ENCODE measurements around the gene B3GLCT.
A peak's percentile ranks its signal among the peaks of the same experiment; 100 is the strongest.
"Not testable (repeated sequence)": the region's sequence is repeated elsewhere in the genome, so short reads cannot be mapped to it uniquely, and the experiment has no call there.

B3GLCT gene

DNA sequence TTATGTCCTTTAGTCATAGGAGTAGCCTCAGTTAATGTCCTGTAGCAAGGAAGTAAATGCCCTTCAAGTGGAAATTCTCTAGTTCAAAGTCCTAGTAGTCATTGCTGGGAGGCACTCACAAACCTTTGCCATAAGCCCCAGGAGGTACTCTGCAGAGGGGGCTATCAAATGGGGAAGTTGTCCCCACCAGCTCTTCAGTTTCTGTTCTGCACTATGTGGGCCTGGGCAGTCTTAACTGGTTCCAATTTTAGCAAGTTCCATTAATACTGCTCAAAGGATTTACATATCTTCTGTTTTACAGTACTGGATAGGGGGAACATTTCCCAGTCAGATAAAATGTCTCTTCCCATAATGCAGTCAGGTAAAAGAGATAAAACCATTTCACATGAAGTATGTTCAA, 101.3 kb downstream of the B3GLCT start:
- no peak for DNase-seq

- no peak for DNase-seq
These were observed 110.6 kb downstream of the B3GLCT start for GRCh38 chr13:31310356-31310755.

DNA sequence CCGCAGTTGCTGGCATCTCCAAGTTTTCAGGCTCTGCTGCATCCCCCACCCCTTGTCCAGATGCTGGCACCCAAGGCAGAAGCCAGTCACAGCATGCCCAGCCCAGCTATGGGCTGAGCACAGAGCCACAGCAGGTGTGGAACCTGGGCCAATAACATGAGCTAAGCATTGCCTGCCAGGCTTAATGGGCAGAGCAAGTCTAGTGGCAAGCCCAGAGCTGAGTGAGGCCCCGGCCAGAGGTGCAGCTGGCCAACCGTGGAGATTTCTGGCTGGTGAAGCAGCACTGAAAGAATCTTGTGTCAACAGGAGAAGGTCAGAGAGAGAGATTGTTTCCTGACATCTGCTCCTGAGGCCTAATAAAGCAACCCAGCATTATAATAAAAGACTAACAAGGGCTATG, 111.0 kb downstream of the B3GLCT start:
- peak; percentile 70 for DNase-seq

DNA sequence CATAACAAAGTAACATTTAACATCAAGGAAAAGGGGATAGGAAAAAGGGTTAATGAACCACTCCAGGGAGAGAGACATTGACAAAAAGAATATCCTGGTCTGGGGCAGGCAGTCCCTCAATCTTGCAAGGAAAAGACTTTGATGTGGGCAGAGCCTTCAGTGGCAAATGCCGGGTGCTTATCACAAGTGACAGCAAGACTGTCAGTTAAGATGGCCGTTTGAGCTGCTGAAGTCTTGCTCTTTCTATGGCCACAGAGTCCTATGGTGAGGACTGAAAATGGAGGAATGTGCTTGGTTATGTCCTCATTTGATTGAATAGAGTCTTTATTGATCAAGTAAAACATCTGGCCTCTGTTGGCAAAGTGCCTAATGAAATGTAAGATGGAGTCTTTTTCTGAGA, 112.1 kb downstream of the B3GLCT start:
- DNase-seq = no peak

DNA sequence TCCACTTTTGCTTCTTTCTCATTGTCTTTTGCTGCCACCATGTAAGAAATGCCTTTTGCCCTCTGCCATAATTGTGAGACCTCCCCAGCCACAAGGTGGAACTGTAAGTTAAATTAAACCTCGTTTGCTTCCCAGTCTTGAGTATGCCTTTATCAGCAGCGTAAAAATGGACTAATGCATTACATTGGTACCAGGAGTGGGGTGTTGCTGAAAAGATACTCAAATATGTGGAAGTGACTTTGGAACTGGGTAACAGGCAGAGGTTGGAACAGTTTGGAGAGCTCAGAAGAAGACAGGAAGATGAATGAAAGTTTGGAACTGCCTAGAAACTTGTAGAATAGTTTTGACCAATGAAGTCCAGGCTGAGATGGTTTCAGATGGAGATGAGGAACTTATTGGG, 115.2 kb downstream of the B3GLCT start:
- DNase-seq = no peak

DNA sequence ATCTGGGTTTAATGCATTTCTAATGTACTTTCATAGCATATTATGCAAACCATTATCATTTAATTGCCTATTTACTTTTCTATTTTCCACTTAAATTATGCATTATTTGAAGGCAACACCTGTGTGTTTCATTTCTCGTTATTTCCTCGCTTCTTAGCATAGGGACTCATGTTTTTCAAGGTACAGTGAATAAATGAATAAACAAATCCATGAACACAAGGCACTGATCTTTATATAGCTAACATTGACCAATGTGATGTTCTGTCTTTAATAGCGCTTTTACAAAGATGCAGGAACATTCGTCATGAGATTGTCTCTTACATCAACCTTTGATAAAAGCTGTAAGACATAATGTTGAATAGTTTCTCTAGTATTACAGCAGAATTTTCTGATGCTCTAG, 121.2 kb downstream of the B3GLCT start:
- no peak for DNase-seq

DNA sequence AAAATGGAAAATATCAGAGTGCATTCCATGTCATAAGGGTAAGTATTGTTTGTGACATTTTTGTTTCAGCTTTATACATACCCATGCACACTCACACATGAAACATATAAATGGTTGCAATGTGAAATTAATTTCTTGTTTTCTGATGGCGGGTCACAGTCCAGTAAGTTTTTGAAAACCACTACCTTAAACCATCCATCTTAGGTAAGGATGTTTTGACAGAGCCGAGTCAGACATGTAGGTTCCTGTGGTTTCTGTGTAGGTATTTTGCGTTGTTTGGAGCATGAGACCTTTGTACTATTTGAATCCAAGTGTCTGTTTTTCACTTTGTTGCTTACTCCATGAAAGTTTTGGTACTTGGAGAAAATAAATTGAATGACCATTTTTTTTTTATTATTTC, 121.7 kb downstream of the B3GLCT start:
- no peak for DNase-seq

GRCh38 chr13:31322026-31322425, 122.3 kb downstream of the B3GLCT start:
- no peak for DNase-seq

- no peak for DNase-seq
These were observed 123.1 kb downstream of the B3GLCT start for GRCh38 chr13:31322702-31323405.

DNA sequence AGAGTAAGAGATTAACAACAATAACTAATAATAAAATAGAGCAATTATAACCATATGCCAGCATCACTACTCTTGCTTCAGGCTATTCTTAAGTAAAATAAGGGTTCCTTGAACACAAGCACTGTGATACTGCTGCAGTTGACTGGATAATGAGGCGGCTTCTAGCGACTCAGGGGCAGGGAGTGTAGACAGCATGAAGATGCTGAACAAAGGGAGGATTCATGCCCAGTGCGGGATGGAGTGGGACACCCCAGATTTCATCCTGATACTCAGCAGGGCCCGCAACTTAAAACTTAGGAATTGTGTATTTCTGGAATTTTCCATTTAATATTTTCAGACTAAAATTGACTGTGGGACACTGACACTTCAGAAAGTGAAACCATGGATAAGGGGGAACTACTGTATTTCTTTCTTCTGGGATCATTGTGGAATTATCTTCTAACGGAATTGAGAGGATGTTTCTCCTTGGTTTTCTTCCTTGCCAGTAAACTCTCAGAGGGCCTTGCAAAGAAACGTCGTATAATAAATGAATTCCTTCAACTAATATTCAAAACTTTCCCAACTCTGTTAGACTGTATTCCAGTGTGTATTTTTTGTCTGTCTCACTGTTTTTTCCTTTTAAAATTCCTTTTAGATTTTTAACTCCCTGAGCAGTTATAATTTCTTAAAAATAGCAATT, 127.5 kb downstream of the B3GLCT start:
- no peak for DNase-seq

GRCh38 chr13:31328549-31329235, 128.9 kb downstream of the B3GLCT start:
- DNase-seq = peak; percentile 16

GRCh38 chr13:31330236-31330635, 130.5 kb downstream of the B3GLCT start:
- no peak for DNase-seq

- no peak for DNase-seq
These were observed 131.3 kb downstream of the B3GLCT start for GRCh38 chr13:31331068-31331467.

DNA sequence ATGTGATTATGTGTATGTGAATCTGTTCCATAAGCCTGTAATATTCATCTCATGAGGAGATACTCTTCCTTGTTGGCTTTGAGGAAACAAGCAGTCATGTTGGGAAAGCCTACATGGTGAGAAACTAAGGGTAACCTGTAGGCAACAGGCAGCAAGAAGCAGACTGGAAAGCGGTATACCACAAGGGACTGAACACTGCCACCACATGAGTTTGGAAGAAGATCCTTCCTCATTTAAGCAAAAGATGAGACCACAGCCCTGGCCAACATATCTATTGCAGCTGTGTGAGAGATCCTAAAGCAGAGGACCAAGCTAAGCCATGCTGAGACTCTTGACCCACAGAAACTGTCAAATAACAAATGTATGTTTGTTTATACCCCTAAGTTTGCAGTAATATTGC, 134.8 kb downstream of the B3GLCT start:
- no peak for DNase-seq

DNA sequence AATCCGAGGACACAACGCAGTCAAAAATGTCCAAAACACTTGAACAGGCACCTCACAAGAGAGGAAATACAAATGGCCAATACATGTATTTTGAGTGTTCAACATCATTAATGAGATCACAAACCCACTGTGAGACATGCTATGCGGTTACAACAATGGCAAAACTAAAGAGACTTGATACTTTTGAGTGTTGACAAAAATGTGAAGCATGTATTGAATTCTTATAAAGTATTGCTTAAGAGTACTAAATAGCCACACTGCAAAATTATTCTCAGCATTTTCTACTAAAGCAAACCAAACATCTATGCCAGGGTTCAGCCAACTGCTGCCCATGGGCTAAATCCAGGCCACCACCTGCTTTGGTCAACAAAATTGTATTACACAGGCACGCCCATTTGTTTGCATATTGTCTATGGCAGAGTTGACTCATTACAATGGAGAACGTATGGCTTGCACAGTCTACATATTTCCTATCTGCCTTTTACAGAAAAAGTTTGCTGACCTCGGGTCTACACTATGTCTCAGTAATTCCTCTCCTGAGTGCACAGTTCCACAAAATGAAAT, 135.3 kb downstream of the B3GLCT start:
- DNase-seq = peak; percentile 80

GRCh38 chr13:31339616-31340015, 139.8 kb downstream of the B3GLCT start:
- DNase-seq = not testable (repeated sequence)

DNA sequence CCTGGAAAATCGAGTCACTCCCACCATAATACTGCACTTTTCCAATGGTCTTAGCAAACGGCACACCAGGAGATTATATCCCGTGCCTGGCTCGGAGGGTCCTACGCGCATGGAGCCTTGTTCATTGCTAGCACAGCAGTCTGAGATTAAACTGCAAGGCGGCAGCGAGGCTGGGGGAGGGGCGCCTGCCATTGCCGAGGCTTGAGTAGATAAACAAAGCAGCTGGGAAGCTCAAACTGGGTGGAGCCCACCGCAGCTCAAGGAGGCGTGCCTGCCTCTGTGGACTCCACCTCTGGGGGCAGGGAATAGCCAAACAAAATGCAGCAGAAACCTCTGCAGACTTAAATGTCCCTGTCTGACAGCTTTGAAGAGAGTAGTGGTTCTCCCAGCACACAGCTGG, 141.1 kb downstream of the B3GLCT start:
- DNase-seq = not testable (repeated sequence)

DNA sequence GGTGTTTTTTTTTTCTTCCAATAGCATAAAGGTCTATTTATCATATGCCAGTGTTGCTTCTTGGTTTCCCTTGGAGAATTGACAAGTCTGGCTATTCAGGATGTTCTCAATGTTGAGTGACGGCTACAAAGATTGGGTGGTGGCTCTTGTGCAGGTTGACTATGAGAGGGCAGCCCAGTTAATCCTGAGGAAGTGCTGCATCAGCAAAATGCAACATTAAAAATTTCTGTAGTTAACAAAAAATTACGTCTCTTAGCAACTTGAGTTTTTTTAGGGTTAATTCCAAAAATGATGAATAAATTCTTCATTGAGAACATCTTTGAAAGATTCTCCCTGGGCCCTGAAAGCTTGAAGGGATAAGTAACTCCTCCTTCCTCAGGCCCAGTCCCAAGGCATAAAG, 147.1 kb downstream of the B3GLCT start:
- no peak for DNase-seq

- DNase-seq = no peak
These were observed 149.4 kb downstream of the B3GLCT start for GRCh38 chr13:31349156-31349555.

- no peak for DNase-seq
These were observed 150.8 kb downstream of the B3GLCT start for GRCh38 chr13:31350560-31350959.

DNA sequence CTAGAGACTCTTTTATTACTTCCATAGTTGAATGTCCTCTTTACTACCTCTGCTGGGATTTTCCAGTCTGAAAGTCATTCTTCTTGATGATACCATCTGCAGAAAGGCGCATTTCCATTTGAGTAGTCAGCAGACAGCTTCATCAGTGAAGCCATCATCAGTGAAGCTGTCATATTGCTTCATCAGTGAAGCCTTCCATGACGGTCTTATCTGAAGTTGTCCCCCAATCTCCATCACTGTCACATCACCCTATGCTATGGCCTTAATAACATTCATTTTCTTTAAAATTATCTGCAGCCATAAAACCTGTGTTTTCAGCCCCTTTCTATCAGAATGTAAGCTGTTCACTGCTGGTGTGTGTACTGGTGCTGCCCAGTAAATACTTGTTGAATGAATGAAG, 151.6 kb downstream of the B3GLCT start:
- no peak for DNase-seq

GRCh38 chr13:31352467-31352866, 152.7 kb downstream of the B3GLCT start:
- DNase-seq = no peak

DNA sequence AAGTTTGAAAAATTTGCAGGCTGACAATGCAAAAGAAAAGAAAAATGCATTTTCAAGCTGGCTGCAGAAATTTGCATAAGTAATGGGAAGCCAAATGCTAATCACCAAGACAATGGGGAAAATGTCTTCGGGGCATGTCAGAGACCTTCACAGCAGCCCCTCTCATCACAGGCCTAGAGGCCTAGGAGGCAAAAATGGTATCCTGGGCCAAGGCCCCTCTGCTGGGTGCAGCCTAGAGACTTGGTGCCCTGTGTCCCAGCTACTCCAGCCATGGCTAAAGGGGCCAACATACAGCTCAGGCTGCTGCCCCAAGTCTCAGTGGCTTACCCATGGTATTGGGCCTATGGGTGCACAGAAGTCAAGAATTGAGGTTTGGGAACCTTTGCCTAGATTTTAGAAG, 155.2 kb downstream of the B3GLCT start:
- DNase-seq = no peak

GRCh38 chr13:31356991-31357390, 157.2 kb downstream of the B3GLCT start:
- DNase-seq = no peak
